Cardiac muscle cell (in vitro differentiated cells and primary cell): ENCODE data around the gene PTPRA. TPM values are rescaled to one million over a fixed set of nuclear protein-coding genes. Genes with fewer than 3 reads are reported as not detected.
"Not testable (repeated sequence)": the region's sequence is repeated elsewhere in the genome, so short reads cannot be mapped to it uniquely, and the experiment has no call there.

Experiments used
- DNase-seq, 2 donors: peaks; one replicate each; pipeline versions ENCODE4 v3.0.0 to v3.0.0-alpha.2; 2010 to 2017; ENCODE audit warnings: low read depth in 1 of 2, low spot score in 1 of 2
- H3K27ac ChIP-seq: fragments of 200-600 bp; sonication (generic); 2 replicates; pipeline ENCODE4 v1.5.1; 2016
- H3K27me3 ChIP-seq: fragments of 200-600 bp; sonication (generic); 2 replicates; pipeline ENCODE4 v1.6.0; 2016; ENCODE audit warnings: control low read depth
- H3K36me3 ChIP-seq: fragments of 200-600 bp; sonication (generic); 2 replicates; pipeline ENCODE4 v1.5.1; 2016; ENCODE audit warnings: control low read depth
- H3K4me1 ChIP-seq: fragments of 200-600 bp; sonication (generic); 2 replicates; pipeline ENCODE4 v1.8.1; 2017; ENCODE audit warnings: low read depth, mild to moderate bottlenecking, mixed run types
- H3K4me3 ChIP-seq: fragments of 200-600 bp; sonication (generic); 2 replicates; pipeline ENCODE4 v1.5.1; 2016; ENCODE audit warnings: mild to moderate bottlenecking
- H3K9me3 ChIP-seq: fragments of 200-600 bp; sonication (generic); 2 replicates; pipeline ENCODE4 v1.5.1; 2017; ENCODE audit warnings: low read depth, mild to moderate bottlenecking, control low read depth
- polyA plus RNA-seq: library from polyadenylated mRNA; unstranded; fragments of >200 nt; fragmentation: Nextera tagmentation; extraction: Ambion mirVana; gene quantifications from 2 replicates; pipeline ENCODE4 v1.2.1, GENCODE V29; 2016
- total RNA-seq: library from RNA; depleted of rRNA; stranded (reverse); fragments of >200 nt; gene quantifications from 2 replicates; pipeline ENCODE4 v1.2.3, GENCODE V29; 2016
- TF ChIP-seq, protein P1 (sequence below): IDR thresholded peaks from 2 replicates; pipeline ENCODE4 v1.5.1; 2012; ENCODE audit warnings: low read depth, mild to moderate bottlenecking, low read length

The PTPRA gene
- total and polyA plus RNA-seq, 2 experiments from 2014 or later: 44.0 to 69.4 TPM

DNA sequence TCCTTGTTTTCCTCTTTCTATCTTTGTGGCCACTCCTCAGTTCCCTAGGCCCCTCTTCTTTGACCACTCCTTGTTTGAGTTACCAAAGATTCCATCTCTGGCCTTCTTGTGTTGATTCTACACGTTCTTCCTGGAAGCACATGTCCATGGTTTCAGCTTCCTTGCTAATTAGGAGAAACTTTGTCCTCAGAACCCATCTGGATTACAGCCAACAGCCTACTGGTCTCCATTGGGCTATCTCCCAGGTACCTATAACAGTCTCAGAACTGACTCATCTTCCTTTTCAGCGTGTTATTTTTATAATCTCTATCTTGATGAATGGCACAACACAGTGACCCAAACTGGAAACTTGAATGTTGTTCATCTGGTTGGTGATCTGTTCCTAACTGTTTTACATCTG, 17.5 kb downstream of the PTPRA start:
- Histone ChIP-seq H3K4me3 (no peak overlapping the region), H3K27me3 (no peaks in the 10 kb centered on the region), H3K4me1 (no peaks in the 10 kb centered on the region), H3K9me3 (no peaks in the 10 kb centered on the region), H3K36me3 (no peaks in the 10 kb centered on the region), H3K27ac (no peak overlapping the region)
- DNase-seq: peak in 1 of 2 donors; percentile 18
- TF ChIP-seq, protein P1, sequence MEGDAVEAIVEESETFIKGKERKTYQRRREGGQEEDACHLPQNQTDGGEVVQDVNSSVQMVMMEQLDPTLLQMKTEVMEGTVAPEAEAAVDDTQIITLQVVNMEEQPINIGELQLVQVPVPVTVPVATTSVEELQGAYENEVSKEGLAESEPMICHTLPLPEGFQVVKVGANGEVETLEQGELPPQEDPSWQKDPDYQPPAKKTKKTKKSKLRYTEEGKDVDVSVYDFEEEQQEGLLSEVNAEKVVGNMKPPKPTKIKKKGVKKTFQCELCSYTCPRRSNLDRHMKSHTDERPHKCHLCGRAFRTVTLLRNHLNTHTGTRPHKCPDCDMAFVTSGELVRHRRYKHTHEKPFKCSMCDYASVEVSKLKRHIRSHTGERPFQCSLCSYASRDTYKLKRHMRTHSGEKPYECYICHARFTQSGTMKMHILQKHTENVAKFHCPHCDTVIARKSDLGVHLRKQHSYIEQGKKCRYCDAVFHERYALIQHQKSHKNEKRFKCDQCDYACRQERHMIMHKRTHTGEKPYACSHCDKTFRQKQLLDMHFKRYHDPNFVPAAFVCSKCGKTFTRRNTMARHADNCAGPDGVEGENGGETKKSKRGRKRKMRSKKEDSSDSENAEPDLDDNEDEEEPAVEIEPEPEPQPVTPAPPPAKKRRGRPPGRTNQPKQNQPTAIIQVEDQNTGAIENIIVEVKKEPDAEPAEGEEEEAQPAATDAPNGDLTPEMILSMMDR: no peak

DNA sequence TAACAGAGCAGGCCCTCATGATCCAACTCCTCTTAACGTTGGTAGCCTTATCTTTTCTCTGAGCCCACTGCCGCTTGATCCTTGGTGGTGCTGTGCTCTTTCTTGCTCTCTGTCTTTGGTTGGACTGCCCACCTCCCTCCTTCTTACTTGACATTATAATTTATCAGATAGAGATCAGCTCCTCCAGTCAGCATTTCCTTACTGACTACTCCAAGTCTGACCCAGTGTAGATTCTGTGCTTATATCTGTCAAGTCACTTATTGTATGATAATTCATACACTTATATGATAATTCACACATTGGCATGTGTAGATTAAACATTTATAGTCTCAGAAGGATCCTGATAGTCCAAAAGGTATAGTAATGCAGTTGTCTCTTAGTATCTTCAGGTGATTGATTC, 18.1 kb downstream of the PTPRA start:
- Histone ChIP-seq H3K27me3 (no peaks in the 10 kb centered on the region), H3K27ac (no peak overlapping the region), H3K4me3 (no peak overlapping the region), H3K4me1 (no peaks in the 10 kb centered on the region), H3K36me3 (no peaks in the 10 kb centered on the region), H3K9me3 (no peaks in the 10 kb centered on the region)
- no peak for DNase-seq
- TF ChIP-seq, protein P1: no peak

DNA sequence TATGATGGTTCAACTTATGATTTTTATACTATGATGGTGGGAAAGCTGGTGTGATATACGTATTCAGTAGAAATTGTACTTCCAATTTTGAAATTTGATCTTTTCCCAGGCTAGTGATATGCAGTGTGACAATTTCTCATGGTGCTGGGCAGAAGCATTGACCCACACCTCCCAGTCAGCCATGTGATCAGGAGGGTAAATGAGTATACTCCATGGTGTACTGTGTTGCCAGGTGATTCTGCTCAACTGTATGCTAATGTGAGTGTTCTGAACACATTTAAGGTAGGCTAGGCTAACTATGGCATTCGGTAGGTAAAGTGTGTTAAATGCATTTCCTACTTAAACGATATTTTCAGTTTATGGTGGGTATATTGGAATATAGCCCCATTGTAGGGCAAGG, 19.1 kb downstream of the PTPRA start:
- DNase-seq: no peak
- Histone ChIP-seq H3K4me3 (no peak overlapping the region), H3K27me3 (no peaks in the 10 kb centered on the region), H3K4me1 (no peaks in the 10 kb centered on the region), H3K9me3 (no peaks in the 10 kb centered on the region), H3K36me3 (no peaks in the 10 kb centered on the region), H3K27ac (peak overlapping the region; percentile 28)
- TF ChIP-seq, protein P1: no peak

DNA sequence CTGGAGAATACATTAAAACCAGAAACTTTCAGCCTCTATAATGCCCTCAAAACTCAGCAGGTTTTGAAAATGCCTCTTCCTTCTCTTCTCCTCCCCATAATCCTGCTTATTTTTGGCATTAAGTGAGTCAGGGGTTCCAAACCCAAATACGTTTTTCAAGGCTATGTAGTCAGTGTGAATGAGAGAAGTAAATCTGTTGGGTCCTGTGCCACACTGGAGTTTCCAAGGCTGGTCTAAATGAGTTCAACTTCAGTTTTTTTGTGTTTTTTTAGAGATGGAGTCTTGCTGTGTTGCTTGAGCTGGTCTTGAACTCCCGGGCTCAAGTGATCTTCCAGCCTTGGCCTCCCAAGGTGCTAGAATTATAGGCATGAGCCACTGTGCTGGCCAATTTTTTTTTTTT, 20.9 kb downstream of the PTPRA start:
- Histone ChIP-seq H3K9me3 (no peaks in the 10 kb centered on the region), H3K27ac (no peak overlapping the region), H3K4me3 (no peak overlapping the region), H3K4me1 (no peaks in the 10 kb centered on the region), H3K36me3 (no peaks in the 10 kb centered on the region), H3K27me3 (no peaks in the 10 kb centered on the region)
- TF ChIP-seq, protein P1: no peak
- DNase-seq: no peak

DNA sequence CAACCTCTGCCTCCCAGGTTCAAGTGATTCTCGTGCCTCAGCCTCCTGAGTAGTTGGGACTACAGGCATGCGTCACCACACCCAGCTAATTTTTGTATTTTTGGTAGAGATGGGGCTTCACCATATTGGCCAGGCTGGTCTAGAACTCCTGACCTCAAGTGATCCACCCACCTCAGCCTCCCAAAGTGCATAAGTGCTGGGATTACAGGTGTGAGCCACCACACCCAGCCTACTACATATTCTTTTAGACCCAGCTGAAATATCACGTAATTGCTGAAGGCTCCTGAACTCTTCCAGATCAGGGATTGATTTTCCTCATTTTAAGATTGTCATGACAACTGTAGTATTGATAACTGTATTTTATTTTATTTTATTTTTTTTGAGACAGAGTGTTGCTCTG, 21.9 kb downstream of the PTPRA start:
- H3K27ac ChIP-seq, H3K36me3 ChIP-seq, H3K4me1 ChIP-seq, H3K9me3 ChIP-seq, H3K27me3 ChIP-seq, DNase-seq, H3K4me3 ChIP-seq: not testable (repeated sequence)

DNA sequence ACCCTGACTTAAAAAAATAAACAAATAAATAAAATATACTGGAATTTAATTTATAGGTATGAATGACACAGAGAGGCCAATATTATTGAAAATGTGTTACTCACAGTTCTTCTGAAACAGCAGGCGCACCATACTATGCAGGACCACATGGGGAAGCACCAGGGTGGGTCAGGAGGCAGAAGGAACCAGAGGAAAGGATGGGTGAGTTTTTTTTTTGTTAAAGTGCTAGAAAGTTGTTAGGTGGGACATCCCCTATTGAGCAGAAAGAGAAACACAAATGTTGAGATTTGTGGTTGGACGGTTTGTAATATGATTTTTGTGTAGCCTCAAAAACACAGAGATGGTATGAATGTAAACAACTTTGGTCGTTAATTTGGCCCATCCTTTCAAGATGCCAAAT, 26.0 kb downstream of the PTPRA start:
- TF ChIP-seq, protein P1: no peak
- no peaks in the 10 kb centered on the region for H3K27me3 ChIP-seq
- H3K27ac ChIP-seq: no peak overlapping the region
- H3K9me3 ChIP-seq: no peaks in the 10 kb centered on the region
- no peak for DNase-seq
- no peaks in the 10 kb centered on the region for H3K4me1 ChIP-seq
- H3K36me3 ChIP-seq: no peaks in the 10 kb centered on the region
- no peak overlapping the region for H3K4me3 ChIP-seq
